K562 (cell line): ENCODE measurements around the gene HEMGN. TPM values are rescaled to one million over a fixed set of nuclear protein-coding genes. Genes with fewer than 3 reads are reported as not detected.

Experiments
- CREM ChIP-seq: IDR thresholded peaks from 2 replicates; pipeline ENCODE4 v1.6.1; 2014; ENCODE audit warnings: antibody characterized with exemption, low read depth
- DACH1 ChIP-seq: fragments of 450-650 bp; IDR thresholded peaks from 2 replicates; pipeline ENCODE4 v1.6.1; 2018; ENCODE audit not compliant: partially characterized antibody
- FOXM1 ChIP-seq, 2 experiments: fragments of 450-650 bp in 1 of 2; sonication (generic) in 1 of 2; formaldehyde crosslinking in 1 of 2; IDR thresholded peaks; 2 replicates each; pipeline versions ENCODE4 v1.6.1 to v1.9.0; 2017 to 2022; ENCODE audit warnings: low read depth in 2 of 2, mild to moderate bottlenecking in 2 of 2, missing genetic modification reagents in 1 of 2, moderate library complexity in 1 of 2
- GABPB1 ChIP-seq: sonication (generic); formaldehyde crosslinking; IDR thresholded peaks from 2 replicates; pipeline ENCODE4 v1.8.0; 2022; ENCODE audit warnings: mild to moderate bottlenecking, missing genetic modification reagents
- HDAC2 ChIP-seq: fragments of 450-650 bp; IDR thresholded peaks from 2 replicates; pipeline ENCODE4 v1.6.1; 2016; ENCODE audit warnings: mild to moderate bottlenecking
- KAT2B ChIP-seq: IDR thresholded peaks from one replicate; pipeline ENCODE4 v1.6.1; 2012; ENCODE audit warnings: low read depth, mild to moderate bottlenecking, control low read depth, inconsistent platforms, low read length, moderate library complexity
- NBN ChIP-seq: fragments of 450-650 bp; IDR thresholded peaks from 2 replicates; pipeline ENCODE4 v1.6.1; 2016; ENCODE audit warnings: low read depth, mild to moderate bottlenecking
- NFXL1 ChIP-seq: fragments of 450-650 bp; formaldehyde crosslinking; IDR thresholded peaks from 2 replicates; pipeline ENCODE4 v1.4.0; 2021; ENCODE audit warnings: mild to moderate bottlenecking
- PCBP2 ChIP-seq: fragments of 200-400 bp; formaldehyde crosslinking; IDR thresholded peaks from 2 replicates; pipeline ENCODE4 v1.6.1; 2018; ENCODE audit warnings: low read length, low read depth, mild to moderate bottlenecking, moderate library complexity; ENCODE audit not compliant: poor library complexity, severe bottlenecking
- PTTG1 ChIP-seq: fragments of 450-650 bp; IDR thresholded peaks from 2 replicates; pipeline ENCODE4 v1.6.1; 2016; ENCODE audit warnings: low read depth, mild to moderate bottlenecking, missing genetic modification characterization, missing compliant biosample characterization
- RNF2 ChIP-seq: sonication (generic); IDR thresholded peaks from 2 replicates; pipeline ENCODE4 v1.6.1; 2016
- SOX6 ChIP-seq: fragments of 450-650 bp; IDR thresholded peaks from 2 replicates; pipeline ENCODE4 v1.6.1; 2014; ENCODE audit warnings: mild to moderate bottlenecking
- STAT5A ChIP-seq: IDR thresholded peaks from 2 replicates; pipeline ENCODE4 v1.6.1; 2012; ENCODE audit warnings: low read length, inconsistent platforms, borderline replicate concordance
- TRIM24 ChIP-seq, 2 experiments: fragments of 450-650 bp; IDR thresholded peaks; 2 replicates each; pipeline ENCODE4 v1.6.1; 2016
- ZFP30 ChIP-seq: fragments of 250-450 bp; sonication (Bioruptor Pico); IDR thresholded peaks from 2 replicates; pipeline ENCODE4 v1.8.0; 2022; ENCODE audit warnings: moderate library complexity, mild to moderate bottlenecking, inconsistent platforms, borderline replicate concordance
- ZNF507 ChIP-seq: conservative IDR thresholded peaks from 2 replicates; pipeline ENCODE4 v1.6.1; 2017; ENCODE audit warnings: missing genetic modification characterization, missing compliant biosample characterization
- ZZZ3 ChIP-seq: fragments of 450-650 bp; IDR thresholded peaks from 2 replicates; pipeline ENCODE4 v1.6.1; 2016; ENCODE audit warnings: antibody characterized with exemption, mild to moderate bottlenecking, moderate library complexity
- polyA plus RNA-seq, 8 experiments: library from polyadenylated mRNA; depleted of rRNA in 4 of 8; stranded (reverse) in 5 of 8; unstranded in 3 of 8; fragments of >200 nt; fragmentation: Nextera tagmentation in 2 of 8; fragmentation: Illumina TruSeq in 1 of 8; extraction: Ambion mirVana in 2 of 8; extraction: Trizol in 1 of 8; gene quantifications; 2 replicates each; pipeline versions ENCODE4 v1.2.1 to v1.2.3, GENCODE V29; 2011 to 2014; ENCODE audit warnings: inconsistent platforms in 1 of 8, missing spikeins in 1 of 8
- total RNA-seq, 7 experiments: library from RNA; depleted of rRNA in 6 of 7; stranded (reverse); fragments of >200 nt in 6 of 7; fragmentation: Illumina TruSeq in 2 of 7; extraction: Trizol in 2 of 7; gene quantifications; 2 replicates each; pipeline versions ENCODE4 v1.2.1 to v1.2.3, GENCODE V29; 2011 to 2021; ENCODE audit warnings: low replicate concordance in 1 of 7
- TF ChIP-seq, protein P1 (sequence below): sonication (generic); formaldehyde crosslinking; IDR thresholded peaks from 2 replicates; pipeline ENCODE4 v1.8.1; 2023; ENCODE audit warnings: mild to moderate bottlenecking, missing genetic modification reagents
- TF ChIP-seq, protein P2 (sequence below): IDR thresholded peaks from 2 replicates; pipeline ENCODE4 v1.6.1; 2016; ENCODE audit warnings: missing genetic modification characterization, missing compliant biosample characterization
- TF ChIP-seq, protein P3 (sequence below): fragments of 200-800 bp; sonication (Bioruptor generic); IDR thresholded peaks from 2 replicates; pipeline ENCODE4 v1.6.1; 2017; ENCODE audit warnings: missing genetic modification characterization, missing compliant biosample characterization
- TF ChIP-seq, protein P4 (sequence below): fragments of 250-450 bp; sonication (Bioruptor Pico); IDR thresholded peaks from 2 replicates; pipeline ENCODE4 v1.4.0; 2020
- TF ChIP-seq, protein P5 (sequence below): fragments of 250-450 bp; sonication (Bioruptor Pico); IDR thresholded peaks from 2 replicates; pipeline ENCODE4 v1.8.0; 2021; ENCODE audit warnings: moderate library complexity, mild to moderate bottlenecking, inconsistent platforms

Gene HEMGN
- total and polyA plus RNA-seq, 9 of the 15 experiments (the other 6 are each of a cell fraction or from before 2014, with no cell fraction given), result 56.3 to 258 (median 137) TPM

DNA sequence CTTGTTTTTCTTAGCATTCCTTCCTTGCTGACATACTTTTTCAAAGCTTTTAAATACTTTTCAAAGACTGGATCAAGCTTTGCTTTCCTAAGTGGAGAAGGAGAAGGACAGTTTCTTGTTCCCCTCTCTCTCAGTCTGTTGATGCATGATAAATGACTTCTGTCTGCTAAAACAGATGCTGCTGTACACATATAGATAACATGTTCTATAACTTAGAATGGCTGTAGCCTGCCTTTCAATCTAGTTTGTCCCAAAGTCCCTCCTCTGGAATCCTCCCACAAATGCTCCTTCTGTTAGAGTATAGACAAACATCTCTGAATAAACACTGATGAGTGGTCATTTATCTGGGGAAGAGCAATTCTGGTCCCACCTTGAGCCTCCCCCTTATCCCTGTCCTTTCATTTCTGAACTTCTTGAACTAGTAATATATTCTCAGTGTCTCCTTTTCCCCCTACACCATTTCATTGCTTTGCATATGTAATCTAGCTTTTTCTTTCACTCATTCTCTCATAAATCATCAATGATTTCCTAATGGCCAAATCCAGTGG lies 5.4 kb upstream of the HEMGN start (continued):
- TF ChIP-seq, protein P1, sequence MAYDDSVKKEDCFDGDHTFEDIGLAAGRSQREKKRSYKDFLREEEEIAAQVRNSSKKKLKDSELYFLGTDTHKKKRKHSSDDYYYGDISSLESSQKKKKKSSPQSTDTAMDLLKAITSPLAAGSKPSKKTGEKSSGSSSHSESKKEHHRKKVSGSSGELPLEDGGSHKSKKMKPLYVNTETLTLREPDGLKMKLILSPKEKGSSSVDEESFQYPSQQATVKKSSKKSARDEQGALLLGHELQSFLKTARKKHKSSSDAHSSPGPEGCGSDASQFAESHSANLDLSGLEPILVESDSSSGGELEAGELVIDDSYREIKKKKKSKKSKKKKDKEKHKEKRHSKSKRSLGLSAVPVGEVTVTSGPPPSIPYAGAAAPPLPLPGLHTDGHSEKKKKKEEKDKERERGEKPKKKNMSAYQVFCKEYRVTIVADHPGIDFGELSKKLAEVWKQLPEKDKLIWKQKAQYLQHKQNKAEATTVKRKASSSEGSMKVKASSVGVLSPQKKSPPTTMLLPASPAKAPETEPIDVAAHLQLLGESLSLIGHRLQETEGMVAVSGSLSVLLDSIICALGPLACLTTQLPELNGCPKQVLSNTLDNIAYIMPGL (CRISPR knock-in tag), result no peak
- peak; percentile 94 for TF ChIP-seq FOXM1 (IDR thresholded peaks at IDR 0.05; ENCODE audit: low read depth)
- no peak for TF ChIP-seq FOXM1 (CRISPR knock-in tag; IDR thresholded peaks at IDR 0.05; ENCODE audit: low read depth)
- no peak for TF ChIP-seq ZZZ3
- peak; percentile 95 for TF ChIP-seq SOX6
- no peak for TF ChIP-seq PTTG1
- no peak for TF ChIP-seq DACH1
- TF ChIP-seq ZNF507 (tag), result no peak
- peak; percentile 93 for TF ChIP-seq STAT5A
- no peak for TF ChIP-seq GABPB1 (CRISPR knock-in tag)
- TF ChIP-seq HDAC2, result peak; percentile 84
- TF ChIP-seq KAT2B, result no peak
- TF ChIP-seq TRIM24 (IDR thresholded peaks at IDR 0.05), result peak; percentile 85 to 90
- TF ChIP-seq, protein P2, sequence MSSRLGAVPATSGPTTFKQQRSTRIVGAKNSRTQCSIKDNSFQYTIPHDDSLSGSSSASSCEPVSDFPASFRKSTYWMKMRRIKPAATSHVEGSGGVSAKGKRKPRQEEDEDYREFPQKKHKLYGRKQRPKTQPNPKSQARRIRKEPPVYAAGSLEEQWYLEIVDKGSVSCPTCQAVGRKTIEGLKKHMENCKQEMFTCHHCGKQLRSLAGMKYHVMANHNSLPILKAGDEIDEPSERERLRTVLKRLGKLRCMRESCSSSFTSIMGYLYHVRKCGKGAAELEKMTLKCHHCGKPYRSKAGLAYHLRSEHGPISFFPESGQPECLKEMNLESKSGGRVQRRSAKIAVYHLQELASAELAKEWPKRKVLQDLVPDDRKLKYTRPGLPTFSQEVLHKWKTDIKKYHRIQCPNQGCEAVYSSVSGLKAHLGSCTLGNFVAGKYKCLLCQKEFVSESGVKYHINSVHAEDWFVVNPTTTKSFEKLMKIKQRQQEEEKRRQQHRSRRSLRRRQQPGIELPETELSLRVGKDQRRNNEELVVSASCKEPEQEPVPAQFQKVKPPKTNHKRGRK (tag), result no peak
- TF ChIP-seq, protein P3, sequence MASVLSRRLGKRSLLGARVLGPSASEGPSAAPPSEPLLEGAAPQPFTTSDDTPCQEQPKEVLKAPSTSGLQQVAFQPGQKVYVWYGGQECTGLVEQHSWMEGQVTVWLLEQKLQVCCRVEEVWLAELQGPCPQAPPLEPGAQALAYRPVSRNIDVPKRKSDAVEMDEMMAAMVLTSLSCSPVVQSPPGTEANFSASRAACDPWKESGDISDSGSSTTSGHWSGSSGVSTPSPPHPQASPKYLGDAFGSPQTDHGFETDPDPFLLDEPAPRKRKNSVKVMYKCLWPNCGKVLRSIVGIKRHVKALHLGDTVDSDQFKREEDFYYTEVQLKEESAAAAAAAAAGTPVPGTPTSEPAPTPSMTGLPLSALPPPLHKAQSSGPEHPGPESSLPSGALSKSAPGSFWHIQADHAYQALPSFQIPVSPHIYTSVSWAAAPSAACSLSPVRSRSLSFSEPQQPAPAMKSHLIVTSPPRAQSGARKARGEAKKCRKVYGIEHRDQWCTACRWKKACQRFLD (CRISPR knock-in tag), result peak; percentile 84; the same call in 1 of the 2 replicates
- TF ChIP-seq, protein P4, sequence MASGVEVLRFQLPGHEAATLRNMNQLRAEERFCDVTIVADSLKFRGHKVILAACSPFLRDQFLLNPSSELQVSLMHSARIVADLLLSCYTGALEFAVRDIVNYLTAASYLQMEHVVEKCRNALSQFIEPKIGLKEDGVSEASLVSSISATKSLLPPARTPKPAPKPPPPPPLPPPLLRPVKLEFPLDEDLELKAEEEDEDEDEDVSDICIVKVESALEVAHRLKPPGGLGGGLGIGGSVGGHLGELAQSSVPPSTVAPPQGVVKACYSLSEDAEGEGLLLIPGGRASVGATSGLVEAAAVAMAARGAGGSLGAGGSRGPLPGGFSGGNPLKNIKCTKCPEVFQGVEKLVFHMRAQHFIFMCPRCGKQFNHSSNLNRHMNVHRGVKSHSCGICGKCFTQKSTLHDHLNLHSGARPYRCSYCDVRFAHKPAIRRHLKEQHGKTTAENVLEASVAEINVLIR (CRISPR knock-in tag), result no peak
- no peak for TF ChIP-seq NFXL1 (CRISPR knock-in tag)
- TF ChIP-seq, protein P5, sequence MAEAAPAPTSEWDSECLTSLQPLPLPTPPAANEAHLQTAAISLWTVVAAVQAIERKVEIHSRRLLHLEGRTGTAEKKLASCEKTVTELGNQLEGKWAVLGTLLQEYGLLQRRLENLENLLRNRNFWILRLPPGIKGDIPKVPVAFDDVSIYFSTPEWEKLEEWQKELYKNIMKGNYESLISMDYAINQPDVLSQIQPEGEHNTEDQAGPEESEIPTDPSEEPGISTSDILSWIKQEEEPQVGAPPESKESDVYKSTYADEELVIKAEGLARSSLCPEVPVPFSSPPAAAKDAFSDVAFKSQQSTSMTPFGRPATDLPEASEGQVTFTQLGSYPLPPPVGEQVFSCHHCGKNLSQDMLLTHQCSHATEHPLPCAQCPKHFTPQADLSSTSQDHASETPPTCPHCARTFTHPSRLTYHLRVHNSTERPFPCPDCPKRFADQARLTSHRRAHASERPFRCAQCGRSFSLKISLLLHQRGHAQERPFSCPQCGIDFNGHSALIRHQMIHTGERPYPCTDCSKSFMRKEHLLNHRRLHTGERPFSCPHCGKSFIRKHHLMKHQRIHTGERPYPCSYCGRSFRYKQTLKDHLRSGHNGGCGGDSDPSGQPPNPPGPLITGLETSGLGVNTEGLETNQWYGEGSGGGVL (CRISPR knock-in tag), result no peak
- TF ChIP-seq ZFP30 (CRISPR knock-in tag), result no peak
- no peak for TF ChIP-seq PCBP2
- peak; percentile 55; the same call in 1 of the 2 replicates for TF ChIP-seq CREM
- peak; percentile 84 for TF ChIP-seq RNF2
- TF ChIP-seq NBN, result peak; percentile 90
